ENCODE data around the gene SND1.

SND1 gene

DNA sequence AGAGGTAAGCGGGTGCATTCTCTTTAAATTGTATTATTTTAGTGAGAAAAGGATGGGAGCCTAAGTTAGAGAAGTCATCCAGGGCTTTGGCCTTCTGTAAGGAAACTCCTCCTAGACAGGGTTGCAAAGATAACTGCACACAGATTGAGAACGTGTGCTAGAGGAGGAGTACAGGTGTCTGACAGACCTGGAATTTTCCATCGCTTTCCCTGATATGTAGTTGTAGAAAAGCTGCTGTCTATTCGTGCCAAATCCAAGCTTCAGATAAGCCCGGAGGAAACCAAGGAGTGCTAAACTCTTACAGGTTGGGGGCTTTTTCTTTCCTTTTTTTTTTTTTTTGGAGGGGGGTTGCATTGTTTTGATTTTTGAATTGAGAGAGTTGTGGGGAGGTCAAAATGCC is 356.1 kb downstream of the SND1 start:
- DNase-seq (ENCODE audit: low read depth): no peak
- TF ChIP-seq, protein P1, sequence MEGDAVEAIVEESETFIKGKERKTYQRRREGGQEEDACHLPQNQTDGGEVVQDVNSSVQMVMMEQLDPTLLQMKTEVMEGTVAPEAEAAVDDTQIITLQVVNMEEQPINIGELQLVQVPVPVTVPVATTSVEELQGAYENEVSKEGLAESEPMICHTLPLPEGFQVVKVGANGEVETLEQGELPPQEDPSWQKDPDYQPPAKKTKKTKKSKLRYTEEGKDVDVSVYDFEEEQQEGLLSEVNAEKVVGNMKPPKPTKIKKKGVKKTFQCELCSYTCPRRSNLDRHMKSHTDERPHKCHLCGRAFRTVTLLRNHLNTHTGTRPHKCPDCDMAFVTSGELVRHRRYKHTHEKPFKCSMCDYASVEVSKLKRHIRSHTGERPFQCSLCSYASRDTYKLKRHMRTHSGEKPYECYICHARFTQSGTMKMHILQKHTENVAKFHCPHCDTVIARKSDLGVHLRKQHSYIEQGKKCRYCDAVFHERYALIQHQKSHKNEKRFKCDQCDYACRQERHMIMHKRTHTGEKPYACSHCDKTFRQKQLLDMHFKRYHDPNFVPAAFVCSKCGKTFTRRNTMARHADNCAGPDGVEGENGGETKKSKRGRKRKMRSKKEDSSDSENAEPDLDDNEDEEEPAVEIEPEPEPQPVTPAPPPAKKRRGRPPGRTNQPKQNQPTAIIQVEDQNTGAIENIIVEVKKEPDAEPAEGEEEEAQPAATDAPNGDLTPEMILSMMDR (IDR thresholded peaks at IDR 0.05; ENCODE audit: low read depth, low read length, missing control alignments): no peak
- H3K4me3 ChIP-seq (ENCODE audit: low read depth, low read length): no peak overlapping the region

DNA sequence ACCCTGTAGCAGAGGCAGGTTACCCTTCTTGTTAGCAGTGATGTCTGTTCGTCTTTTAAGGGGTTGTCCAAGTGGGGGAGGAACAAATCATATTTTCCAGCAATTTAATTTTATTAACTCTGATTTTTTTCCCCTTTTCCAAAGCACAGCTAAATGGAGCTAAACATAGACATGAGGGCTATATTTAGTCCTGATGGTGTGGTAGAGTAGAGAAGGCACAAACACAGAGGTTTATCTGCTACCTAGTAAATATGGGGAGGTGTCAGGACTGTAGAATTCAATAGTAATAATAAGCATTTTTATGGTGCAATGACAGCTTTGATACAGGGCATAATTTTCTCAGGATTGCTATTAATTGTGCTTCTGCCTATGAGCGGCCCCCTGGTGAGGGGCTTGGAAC is 356.8 kb downstream of the SND1 start:
- no peak overlapping the region for H3K4me3 ChIP-seq (ENCODE audit: low read depth, low read length)
- TF ChIP-seq, protein P1 (IDR thresholded peaks at IDR 0.05; ENCODE audit: low read depth, low read length, missing control alignments): no peak
- DNase-seq (ENCODE audit: low read depth): no peak

DNA sequence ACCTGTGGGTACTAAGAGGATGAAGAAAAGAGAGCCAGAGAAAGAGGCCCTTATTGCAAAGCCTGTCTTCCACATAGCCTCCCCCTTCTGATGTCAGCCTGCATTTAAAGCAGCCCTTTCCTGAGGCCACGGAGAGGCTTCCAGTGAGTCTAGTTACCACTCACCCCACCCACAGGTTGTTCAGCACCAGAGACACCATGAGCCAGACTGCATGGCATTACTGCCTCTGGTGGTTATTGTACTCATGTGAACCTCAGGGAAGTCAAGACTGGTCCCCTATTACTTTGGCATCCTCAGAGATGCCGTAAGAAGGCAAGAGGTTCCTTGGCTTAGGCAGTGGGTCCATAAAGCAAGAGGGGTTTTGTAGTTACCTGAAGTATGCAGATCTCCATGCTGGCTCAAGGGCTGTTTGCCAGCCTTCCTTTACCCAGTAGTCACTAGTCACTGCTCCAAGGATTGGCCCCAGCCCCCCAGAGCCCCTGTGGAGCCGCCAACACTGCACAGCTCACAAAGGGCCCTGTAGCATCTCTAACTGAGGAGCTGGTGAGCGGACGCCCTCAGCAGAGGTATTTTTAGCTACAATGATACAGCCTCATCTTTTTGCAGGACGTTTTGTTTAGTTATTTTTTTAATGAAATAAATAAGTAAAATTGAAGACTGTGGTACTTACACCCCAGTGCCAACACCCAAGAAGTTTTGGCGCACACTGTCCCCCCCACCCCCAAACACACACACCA is 358.6 kb downstream of the SND1 start:
- TF ChIP-seq, protein P1 (IDR thresholded peaks at IDR 0.05; ENCODE audit: low read depth, low read length, missing control alignments): peak; percentile 17
- DNase-seq (ENCODE audit: low read depth): no peak
- H3K4me3 ChIP-seq (ENCODE audit: low read depth, low read length): no peak overlapping the region

DNA sequence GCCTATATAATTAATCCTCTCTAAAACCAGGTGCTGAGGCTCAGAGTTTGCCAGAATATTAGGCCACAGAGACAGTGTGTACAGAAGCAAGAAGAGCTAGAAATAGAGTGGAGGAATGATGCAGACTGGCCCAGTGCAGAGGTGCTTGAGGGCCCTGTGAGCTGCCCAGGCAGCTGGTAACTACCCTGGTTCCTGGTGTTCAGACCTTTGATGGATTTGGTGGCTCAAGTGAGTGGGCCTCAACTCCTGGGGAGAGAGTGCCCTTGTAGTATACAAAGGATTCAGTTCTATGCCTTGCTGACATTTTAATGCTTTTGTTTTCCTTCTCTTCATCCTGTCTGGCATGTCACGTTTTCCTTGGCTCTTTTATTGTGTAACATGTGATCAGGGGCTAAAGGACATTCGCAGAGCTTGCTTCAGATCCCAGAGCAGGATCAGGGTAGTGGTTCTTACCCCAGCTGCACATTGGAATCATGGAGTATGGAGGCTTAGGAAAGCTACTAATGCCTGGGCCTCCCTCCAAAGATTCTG is 359.2 kb downstream of the SND1 start:
- no peak overlapping the region for H3K4me3 ChIP-seq (ENCODE audit: low read depth, low read length)
- TF ChIP-seq, protein P1 (IDR thresholded peaks at IDR 0.05; ENCODE audit: low read depth, low read length, missing control alignments): no peak
- no peak for DNase-seq (ENCODE audit: low read depth)

DNA sequence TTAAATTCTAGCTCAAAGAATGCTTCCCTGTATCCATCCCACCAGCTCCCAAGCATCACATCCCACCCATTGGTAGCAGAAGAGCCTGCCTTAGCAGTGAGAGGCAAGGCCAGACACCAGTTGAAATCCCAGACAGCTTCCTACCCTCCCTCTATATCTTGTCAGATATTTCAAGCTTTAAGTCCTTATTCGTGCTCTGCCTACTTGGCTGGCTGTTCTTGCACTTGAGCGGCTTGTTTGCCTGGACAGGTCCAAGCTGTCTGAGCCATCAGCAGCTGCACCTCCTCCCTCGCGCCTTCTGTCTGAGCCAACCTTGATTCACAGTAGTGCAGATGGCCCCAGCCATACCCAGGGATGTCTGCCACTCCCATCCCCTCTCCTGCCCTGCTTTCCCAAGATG is 362.8 kb downstream of the SND1 start:
- TF ChIP-seq, protein P1 (IDR thresholded peaks at IDR 0.05; ENCODE audit: low read depth, low read length, missing control alignments): no peak

DNA sequence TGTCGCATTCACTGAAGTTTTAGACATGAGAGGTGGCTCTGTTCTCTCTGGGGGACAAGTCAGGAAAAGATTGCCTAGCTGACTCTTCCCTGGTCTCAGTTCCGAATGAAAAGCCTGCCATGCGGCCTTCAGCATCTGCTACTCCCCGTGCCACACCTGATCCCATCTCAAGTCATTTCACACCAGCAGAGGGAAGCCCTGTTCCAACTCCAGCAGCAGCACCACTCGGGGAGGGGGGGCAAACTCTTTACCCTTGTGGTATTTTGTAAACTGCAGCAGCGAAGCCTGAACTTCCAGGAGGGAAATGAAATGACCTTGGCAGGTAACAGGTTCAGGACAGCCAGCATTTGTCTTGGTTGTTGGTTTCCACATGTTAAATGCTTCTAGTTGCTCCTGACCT is 365.5 kb downstream of the SND1 start:
- no peak overlapping the region for H3K4me3 ChIP-seq (ENCODE audit: low read depth, low read length)
- no peak for DNase-seq (ENCODE audit: low read depth)
- TF ChIP-seq, protein P1 (IDR thresholded peaks at IDR 0.05; ENCODE audit: low read depth, low read length, missing control alignments): no peak

More for the DNA sequence above, 362.8 kb downstream of the SND1 start:
- no peak for DNase-seq (ENCODE audit: low read depth)
- no peak overlapping the region for H3K4me3 ChIP-seq (ENCODE audit: low read depth, low read length)

Measured in GM12864 (cell line).